GM12878 (cell line): ENCODE measurements around the gene WDR26.

Experiments used
- EP300 ChIP-seq, 2 experiments: fragments of 150-350 bp in 1 of 2; IDR thresholded peaks; 2 replicates each; pipeline ENCODE4 v1.6.1; 2011 to 2012; ENCODE audit warnings: low read depth in 2 of 2, low read length in 2 of 2, borderline replicate concordance in 1 of 2, improper control_type of control experiment in 1 of 2, inconsistent platforms in 1 of 2; ENCODE audit not compliant: control insufficient read depth in 1 of 2
- EZH2 ChIP-seq: IDR thresholded peaks from 2 replicates; pipeline ENCODE4 v1.6.1; 2012; ENCODE audit warnings: low read depth, mild to moderate bottlenecking, control low read depth, inconsistent platforms, low read length, borderline replicate concordance; ENCODE audit not compliant: control insufficient read depth
- POLR2A ChIP-seq: IDR thresholded peaks from 2 replicates; pipeline ENCODE4 v1.6.1; 2011; ENCODE audit warnings: low read depth, mild to moderate bottlenecking, low read length
- POLR2AphosphoS5 ChIP-seq: IDR thresholded peaks from 2 replicates; pipeline ENCODE4 v1.6.1; 2011; ENCODE audit warnings: mild to moderate bottlenecking, low read length, inconsistent platforms
- RELA ChIP-seq: fragments of 450-650 bp; IDR thresholded peaks from 2 replicates; pipeline ENCODE4 v1.8.0; 2014; ENCODE audit warnings: borderline replicate concordance; ENCODE audit not compliant: partially characterized antibody
- SRF ChIP-seq, 2 experiments: IDR thresholded peaks; 2 replicates each; pipeline ENCODE4 v1.6.1; 2011; ENCODE audit warnings: low read depth in 2 of 2, low read length in 2 of 2, mild to moderate bottlenecking in 1 of 2, moderate library complexity in 1 of 2
- ZNF274 ChIP-seq: IDR thresholded peaks from one replicate; pipeline ENCODE4 v1.8.0; 2011; ENCODE audit not compliant: insufficient read length, insufficient read depth
- TF ChIP-seq, protein P1 (sequence below), 3 experiments: IDR thresholded peaks in 2 of 3; conservative IDR thresholded peaks in 1 of 3; 2 replicates each; pipeline ENCODE4 v1.5.1; 2011; ENCODE audit warnings: low read depth in 3 of 3, low read length in 3 of 3, mild to moderate bottlenecking in 3 of 3, control low read depth in 2 of 3, moderate library complexity in 2 of 3, inconsistent platforms in 1 of 3, mixed read lengths in 1 of 3; ENCODE audit not compliant: control insufficient read depth in 2 of 3, insufficient read depth in 1 of 3; ENCODE audit errors: extremely low read depth in 1 of 3

- TF ChIP-seq POLR2AphosphoS5: no peak
- TF ChIP-seq, protein P1, sequence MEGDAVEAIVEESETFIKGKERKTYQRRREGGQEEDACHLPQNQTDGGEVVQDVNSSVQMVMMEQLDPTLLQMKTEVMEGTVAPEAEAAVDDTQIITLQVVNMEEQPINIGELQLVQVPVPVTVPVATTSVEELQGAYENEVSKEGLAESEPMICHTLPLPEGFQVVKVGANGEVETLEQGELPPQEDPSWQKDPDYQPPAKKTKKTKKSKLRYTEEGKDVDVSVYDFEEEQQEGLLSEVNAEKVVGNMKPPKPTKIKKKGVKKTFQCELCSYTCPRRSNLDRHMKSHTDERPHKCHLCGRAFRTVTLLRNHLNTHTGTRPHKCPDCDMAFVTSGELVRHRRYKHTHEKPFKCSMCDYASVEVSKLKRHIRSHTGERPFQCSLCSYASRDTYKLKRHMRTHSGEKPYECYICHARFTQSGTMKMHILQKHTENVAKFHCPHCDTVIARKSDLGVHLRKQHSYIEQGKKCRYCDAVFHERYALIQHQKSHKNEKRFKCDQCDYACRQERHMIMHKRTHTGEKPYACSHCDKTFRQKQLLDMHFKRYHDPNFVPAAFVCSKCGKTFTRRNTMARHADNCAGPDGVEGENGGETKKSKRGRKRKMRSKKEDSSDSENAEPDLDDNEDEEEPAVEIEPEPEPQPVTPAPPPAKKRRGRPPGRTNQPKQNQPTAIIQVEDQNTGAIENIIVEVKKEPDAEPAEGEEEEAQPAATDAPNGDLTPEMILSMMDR (IDR thresholded peaks at IDR 0.05 in 2 of 3, conservative IDR thresholded peaks at IDR 0.05 in 1 of 3; ENCODE audit: control insufficient read depth in 2 of 3, extremely low read depth in 1 of 3, insufficient read depth in 1 of 3, low read depth in 3 of 3, low read length in 3 of 3): no peak
- no peak for TF ChIP-seq ZNF274
- no peak for TF ChIP-seq POLR2A
- TF ChIP-seq EZH2: no peak
- TF ChIP-seq RELA: no peak
- TF ChIP-seq EP300 (IDR thresholded peaks at IDR 0.05; ENCODE audit: borderline replicate concordance in 1 of 2, control insufficient read depth in 1 of 2, low read depth in 2 of 2, low read length in 2 of 2): no peak
- TF ChIP-seq SRF (IDR thresholded peaks at IDR 0.05; ENCODE audit: low read depth in 2 of 2, low read length in 2 of 2): no peak
These were observed 744 bp upstream of the WDR26 start for GRCh38 chr1:224435318-224435763.
